ENCODE measurements around the gene MSL3B.

MSL3B gene

GRCh38 chr2:233832869-233833311, 35.3 kb downstream of the MSL3B start:
- peak; percentile 30 for ATAC-seq
- DNase-seq = no peak

- DNase-seq = no peak
Observed at GRCh38 chr2:233832414-233832813, 35.8 kb downstream of the MSL3B start.

GRCh38 chr2:233831861-233832260, 36.3 kb downstream of the MSL3B start:
- DNase-seq (no peak), ATAC-seq (no peak)

More at GRCh38 chr2:233832414-233832813, 35.8 kb downstream of the MSL3B start:
- no peak for ATAC-seq

- ATAC-seq (no peak), DNase-seq (no peak)
Observed at GRCh38 chr2:233831011-233831721, 37.0 kb downstream of the MSL3B start.

- DNase-seq (no peak), ATAC-seq (no peak)
Observed at GRCh38 chr2:233830111-233830802, 37.9 kb downstream of the MSL3B start.

- ATAC-seq = no peak
Observed at GRCh38 chr2:233829193-233830110, 38.7 kb downstream of the MSL3B start.

GRCh38 chr2:233828546-233829192, 39.5 kb downstream of the MSL3B start:
- DNase-seq = no peak
- no peak for ATAC-seq

More at GRCh38 chr2:233829193-233830110, 38.7 kb downstream of the MSL3B start:
- no peak for DNase-seq

GRCh38 chr2:233824373-233824772, 43.8 kb downstream of the MSL3B start:
- ATAC-seq = no peak

GRCh38 chr2:233823731-233824121, 44.5 kb downstream of the MSL3B start:
- ATAC-seq (no peak), DNase-seq (no peak)

More at GRCh38 chr2:233824373-233824772, 43.8 kb downstream of the MSL3B start:
- no peak for DNase-seq

GRCh38 chr2:233822781-233823730, 45.1 kb downstream of the MSL3B start:
- ATAC-seq (peak; percentile 9), DNase-seq (no peak)

- ATAC-seq (no peak), DNase-seq (no peak)
Observed at GRCh38 chr2:233822101-233822771, 46.0 kb downstream of the MSL3B start.

- no peak for DNase-seq
- ATAC-seq = no peak
Observed at GRCh38 chr2:233821709-233822100, 46.5 kb downstream of the MSL3B start.

GRCh38 chr2:233821196-233821595, 47.0 kb downstream of the MSL3B start:
- ATAC-seq (no peak), DNase-seq (no peak)

- ATAC-seq = no peak
- DNase-seq = no peak
Observed at GRCh38 chr2:233820774-233821105, 47.4 kb downstream of the MSL3B start.

- ATAC-seq = no peak
- DNase-seq = no peak
Observed at GRCh38 chr2:233819884-233820773, 48.1 kb downstream of the MSL3B start.

GRCh38 chr2:233818639-233819621, 49.3 kb downstream of the MSL3B start:
- DNase-seq (no peak), ATAC-seq (no peak)

- no peak for DNase-seq
- no peak for ATAC-seq
Observed at GRCh38 chr2:233817995-233818638, 50.1 kb downstream of the MSL3B start.
